ENCODE results near the gene STPG4.

STPG4 gene

GRCh38 chr2:47086054-47086471 is 69.0 kb downstream of the STPG4 start:
- no peak for DNase-seq

- no peak for DNase-seq
These were observed 71.0 kb downstream of the STPG4 start for GRCh38 chr2:47083886-47084687.

GRCh38 chr2:47083485-47083884 is 71.6 kb downstream of the STPG4 start:
- no peak for DNase-seq

GRCh38 chr2:47083005-47083404 is 72.1 kb downstream of the STPG4 start:
- no peak for DNase-seq

GRCh38 chr2:47080888-47081301 is 74.2 kb downstream of the STPG4 start:
- no peak for DNase-seq

GRCh38 chr2:47079515-47080412 is 75.3 kb downstream of the STPG4 start:
- no peak for DNase-seq

- no peak for DNase-seq
These were observed 76.3 kb downstream of the STPG4 start for GRCh38 chr2:47078541-47079482.

GRCh38 chr2:47077442-47078117 is 77.5 kb downstream of the STPG4 start:
- no peak for DNase-seq

GRCh38 chr2:47076586-47077441 is 78.3 kb downstream of the STPG4 start:
- DNase-seq: peak; percentile 92

- DNase-seq: no peak
These were observed 79.0 kb downstream of the STPG4 start for GRCh38 chr2:47076126-47076506.

- DNase-seq: no peak
These were observed 79.6 kb downstream of the STPG4 start for GRCh38 chr2:47075361-47076125.

- no peak for DNase-seq
These were observed 80.4 kb downstream of the STPG4 start for GRCh38 chr2:47074691-47075090.

- DNase-seq: no peak
These were observed 81.5 kb downstream of the STPG4 start for GRCh38 chr2:47073641-47074040.

GRCh38 chr2:47073217-47073616 is 81.9 kb downstream of the STPG4 start:
- no peak for DNase-seq

GRCh38 chr2:47072728-47073191 is 82.3 kb downstream of the STPG4 start:
- no peak for DNase-seq

- no peak for DNase-seq
These were observed 83.0 kb downstream of the STPG4 start for GRCh38 chr2:47072018-47072691.

GRCh38 chr2:47070920-47071824 is 83.9 kb downstream of the STPG4 start:
- DNase-seq: no peak

- no peak for DNase-seq
These were observed 84.8 kb downstream of the STPG4 start for GRCh38 chr2:47070155-47070919.
